A549 (cell line): ENCODE measurements around the gene PXYLP1. TPM values are rescaled to one million over a fixed set of nuclear protein-coding genes. Genes with fewer than 3 reads are reported as not detected.

Experiments
- ATAC-seq, 2 experiments: fragments of 200-7000 bp in 1 of 2; fragments of >200 bp in 1 of 2; cut with Nextera tagmentation in 1 of 2; cut with Tn5 transposase in 1 of 2; 3 replicates each; pipeline versions ENCODE4 v1.8.0 to v1.9.1; 2018 to 2020; ENCODE audit warnings: mild to moderate bottlenecking in 1 of 2, moderate library complexity in 1 of 2
- CTCF ChIA-PET: fragments of 300-600 bp; sonication (Branson Sonifier 250); formaldehyde crosslinking; extraction: SDS; loops from one replicate; lab custom pipeline; 2021; ENCODE audit warnings: antibody characterized with exemption, inconsistent platforms; lab: Yijun Ruan, JAX
- POLR2A ChIA-PET: fragments of 350-600 bp; formaldehyde crosslinking; extraction: SDS; loops from one replicate; lab custom pipeline; 2021; ENCODE audit warnings: antibody characterized with exemption, inconsistent platforms; lab: Yijun Ruan, JAX
- DNase-seq, 2 experiments: peaks; one replicate each; pipeline versions ENCODE4 v3.0.0 to v3.0.0-alpha.2; 2011 to 2016; ENCODE audit warnings: low read depth in 1 of 2, low spot score in 1 of 2
- FAIRE-seq: peaks from 2 replicates; lab custom pipeline; 2011; peaks lifted over from hg19 to GRCh38; lab: Jason Lieb, UNC
- H3K27ac ChIP-seq, 2 experiments: fragments of >200 bp; sonication (Bioruptor Twin); formaldehyde crosslinking; 3 replicates each; pipeline ENCODE4 v1.5.1; 2016 to 2017
- H3K4me1 ChIP-seq: fragments of >200 bp; sonication (Bioruptor Twin); formaldehyde crosslinking; 3 replicates; pipeline ENCODE4 v1.6.1; 2016
- H3K4me2 ChIP-seq: fragments of >200 bp; sonication (Bioruptor Twin); formaldehyde crosslinking; 3 replicates; pipeline ENCODE4 v1.6.1; 2016
- H3K4me3 ChIP-seq: fragments of >200 bp; sonication (Bioruptor Twin); formaldehyde crosslinking; 3 replicates; pipeline ENCODE4 v1.5.1; 2016
- H3K9me3 ChIP-seq: fragments of >200 bp; sonication (Bioruptor Twin); formaldehyde crosslinking; 3 replicates; pipeline ENCODE4 v1.6.1; 2016
- CEBPB ChIP-seq, 2 experiments: fragments of >200 bp in 1 of 2; sonication (Bioruptor Twin) in 1 of 2; formaldehyde crosslinking in 1 of 2; IDR thresholded peaks; 2 replicates each; pipeline ENCODE4 v1.6.1; 2012 to 2016
- EHF ChIP-seq: fragments of 250-450 bp; sonication (Bioruptor Pico); IDR thresholded peaks from 2 replicates; pipeline ENCODE4 v1.5.0; 2020; ENCODE audit warnings: mild to moderate bottlenecking
- EHMT2 ChIP-seq: fragments of 200-600 bp; sonication (generic); IDR thresholded peaks from 2 replicates; pipeline ENCODE4 v1.6.1; 2016; ENCODE audit warnings: antibody characterized with exemption, low read depth, mild to moderate bottlenecking, moderate library complexity
- ELK1 ChIP-seq: fragments of 150-350 bp; IDR thresholded peaks from 2 replicates; pipeline ENCODE4 v1.6.1; 2014; ENCODE audit warnings: low read depth, mild to moderate bottlenecking, low read length
- FOSB ChIP-seq: fragments of 250-450 bp; sonication (Bioruptor Pico); IDR thresholded peaks from 2 replicates; pipeline ENCODE4 v1.5.0; 2020; ENCODE audit warnings: mild to moderate bottlenecking, moderate library complexity
- FOSL2 ChIP-seq, 2 experiments: fragments of 450-650 bp in 1 of 2; fragments of >200 bp in 1 of 2; sonication (Bioruptor Twin) in 1 of 2; formaldehyde crosslinking; IDR thresholded peaks; 2 replicates each; pipeline versions ENCODE4 v1.5.0 to v1.6.1; 2016 to 2020; ENCODE audit warnings: mild to moderate bottlenecking in 1 of 2, moderate library complexity in 1 of 2
- HDAC2 ChIP-seq: fragments of 200-600 bp; sonication (generic); IDR thresholded peaks from 2 replicates; pipeline ENCODE4 v1.6.1; 2016
- HES2 ChIP-seq: fragments of >200 bp; sonication (Bioruptor Twin); formaldehyde crosslinking; IDR thresholded peaks from 2 replicates; pipeline ENCODE4 v1.6.1; 2016
- HEYL ChIP-seq: fragments of 250-450 bp; sonication (Bioruptor Pico); IDR thresholded peaks from 2 replicates; pipeline ENCODE4 v1.8.0; 2021; ENCODE audit warnings: mild to moderate bottlenecking, moderate library complexity
- HOXA7 ChIP-seq: fragments of 250-450 bp; sonication (Bioruptor Pico); IDR thresholded peaks from 2 replicates; pipeline ENCODE4 v1.5.0; 2020; ENCODE audit warnings: mild to moderate bottlenecking, moderate library complexity
- HOXB13 ChIP-seq: fragments of 250-450 bp; sonication (Bioruptor Pico); IDR thresholded peaks from 2 replicates; pipeline ENCODE4 v1.5.0; 2020; ENCODE audit warnings: low read depth, mild to moderate bottlenecking, moderate library complexity
- JUN ChIP-seq, 2 experiments: fragments of >200 bp; sonication (Bioruptor Twin); formaldehyde crosslinking; IDR thresholded peaks; 2 replicates in 1 of 2; 3 replicates in 1 of 2; pipeline ENCODE4 v1.6.1; 2016 to 2017
- JUNB ChIP-seq: fragments of >200 bp; sonication (Bioruptor Twin); formaldehyde crosslinking; IDR thresholded peaks from 2 replicates; pipeline ENCODE4 v1.6.1; 2016
- MAFK ChIP-seq: fragments of 450-650 bp; IDR thresholded peaks from 2 replicates; pipeline ENCODE4 v1.6.1; 2014; ENCODE audit not compliant: partially characterized antibody
- MAZ ChIP-seq: fragments of 150-350 bp; IDR thresholded peaks from 2 replicates; pipeline ENCODE4 v1.6.1; 2014; ENCODE audit warnings: antibody characterized with exemption, low read depth, low read length, borderline replicate concordance
- MYC ChIP-seq: IDR thresholded peaks from 2 replicates; pipeline ENCODE4 v1.6.1; 2012; ENCODE audit warnings: mild to moderate bottlenecking, inconsistent platforms, low read length, improper control_type of control experiment, borderline replicate concordance
- NPAS2 ChIP-seq: fragments of 250-450 bp; sonication (Bioruptor Pico); IDR thresholded peaks from 2 replicates; pipeline ENCODE4 v1.8.0; 2022; ENCODE audit warnings: mild to moderate bottlenecking, moderate library complexity, borderline replicate concordance
- POLR2A ChIP-seq: IDR thresholded peaks from 2 replicates; pipeline ENCODE4 v1.6.1; 2012; ENCODE audit warnings: mild to moderate bottlenecking, low read length
- POLR2AphosphoS2 ChIP-seq: conservative IDR thresholded peaks from 2 replicates; pipeline ENCODE4 v1.6.1; 2012; ENCODE audit warnings: low read length, improper control_type of control experiment, inconsistent platforms
- RARB ChIP-seq: fragments of 250-450 bp; sonication (Bioruptor Pico); IDR thresholded peaks from 2 replicates; pipeline ENCODE4 v1.8.0; 2021; ENCODE audit warnings: mild to moderate bottlenecking, moderate library complexity
- RCOR1 ChIP-seq: fragments of 150-350 bp; IDR thresholded peaks from 2 replicates; pipeline ENCODE4 v1.6.1; 2014; ENCODE audit warnings: antibody characterized with exemption, low read length, low read depth
- REST ChIP-seq: fragments of 200-600 bp; sonication (generic); IDR thresholded peaks from 2 replicates; pipeline ENCODE4 v1.6.1; 2016; ENCODE audit warnings: antibody characterized with exemption, mild to moderate bottlenecking, moderate library complexity
- SMC3 ChIP-seq: fragments of >200 bp; sonication (Bioruptor Twin); formaldehyde crosslinking; IDR thresholded peaks from 3 replicates; pipeline ENCODE4 v1.6.1; 2018; ENCODE audit warnings: inconsistent platforms
- SREBF2 ChIP-seq: fragments of 450-650 bp; IDR thresholded peaks from 2 replicates; pipeline ENCODE4 v1.6.1; 2014; ENCODE audit warnings: mild to moderate bottlenecking, moderate library complexity
- TFCP2L1 ChIP-seq: fragments of 250-450 bp; sonication (Bioruptor Pico); IDR thresholded peaks from 2 replicates; pipeline ENCODE4 v1.5.0; 2021; ENCODE audit warnings: mild to moderate bottlenecking
- USF2 ChIP-seq: fragments of 450-650 bp; IDR thresholded peaks from 2 replicates; pipeline ENCODE4 v1.6.1; 2014; ENCODE audit warnings: antibody characterized with exemption
- ZFP36 ChIP-seq: fragments of 450-650 bp; IDR thresholded peaks from 2 replicates; pipeline ENCODE4 v1.6.1; 2014; ENCODE audit warnings: borderline replicate concordance; ENCODE audit not compliant: partially characterized antibody
- ZNF302 ChIP-seq: fragments of 250-450 bp; sonication (Bioruptor Pico); IDR thresholded peaks from 2 replicates; pipeline ENCODE4 v1.9.0; 2021; ENCODE audit warnings: inconsistent platforms, mild to moderate bottlenecking, moderate library complexity
- WGBS: methylation state at CpG from one replicate; pipeline ENCODE4 v1.1.6; 2017; ENCODE audit errors: missing lambda C conversion rate; 5-methylcytosine and 5-hydroxymethylcytosine counted together
- polyA plus RNA-seq, 4 experiments: library from polyadenylated mRNA; depleted of rRNA in 3 of 4; stranded (reverse); fragments of >200 nt; fragmentation: RNase III in 1 of 4; extraction: RNeasy Plus Mini Kit Qiagen cat#74134 plus additional on column Dnase treatment in 1 of 4; gene quantifications; 2 replicates in 3 of 4; 3 replicates in 1 of 4; pipeline ENCODE4 v1.2.3, GENCODE V29; 2011 to 2017

PXYLP1 gene
- polyA plus RNA-seq, 2 of the 4 experiments (the other 2 are of a cell fraction): 8.0 to 11.7 TPM

GRCh38 chr3:141273700-141274410, 42.2 kb downstream of the PXYLP1 start:
- Histone ChIP-seq H3K4me2 (no peak overlapping the region), H3K27ac (no peak overlapping the region; a peak in 1 of 6 replicates), H3K9me3 (no peaks in the 10 kb centered on the region), H3K4me3 (no peak overlapping the region), H3K4me1 (peaks cover 17% of the 10 kb centered on the region)
- CTCF ChIA-PET: interaction anchor here (0.9 to 2.2 kb wide), 4 partner anchors 22 to 465 kb away, joined by 3 to 9 read pairs (median 4); partner anchors contain the start of genes PXYLP1 and RNF7
- DNase-seq (no peak), ATAC-seq (no peak), FAIRE-seq (no peak)
- TF ChIP-seq HES2 (no peak), RARB (no peak), HEYL (no peak), JUN (IDR thresholded peaks at IDR 0.05) (no peak), ZNF302 (CRISPR knock-in tag) (no peak), TFCP2L1 (CRISPR knock-in tag) (no peak), JUNB (no peak), MAFK (no peak), NPAS2 (CRISPR knock-in tag) (no peak), CEBPB (IDR thresholded peaks at IDR 0.05) (no peak), ELK1 (no peak)
- 84% methylated on average over 15 of the region's 15 CpGs for WGBS
- POLR2A ChIA-PET: no interaction called here

GRCh38 chr3:141274411-141275031, 42.9 kb downstream of the PXYLP1 start:
- CTCF ChIA-PET: interaction anchor here (0.9 to 2.2 kb wide), 4 partner anchors 22 to 464 kb away, joined by 3 to 9 read pairs (median 4); partner anchors contain the start of genes PXYLP1 and RNF7
- H3K4me2 ChIP-seq: no peak overlapping the region
- peaks cover 17% of the 10 kb centered on the region for H3K4me1 ChIP-seq
- WGBS: 90% methylated on average over 10 of the region's 10 CpGs
- no peaks in the 10 kb centered on the region for H3K9me3 ChIP-seq
- POLR2A ChIA-PET: no interaction called here
- H3K4me3 ChIP-seq: no peak overlapping the region
- ATAC-seq: no peak
- no peak for TF ChIP-seq FOSB
- no peak for TF ChIP-seq EHF (CRISPR knock-in tag)
- peak; percentile 42 for TF ChIP-seq ZFP36
- no peak for TF ChIP-seq FOSL2 (IDR thresholded peaks at IDR 0.05)
- TF ChIP-seq FOSL2 (CRISPR knock-in tag; IDR thresholded peaks at IDR 0.05): no peak
- no peak for TF ChIP-seq RCOR1
- no peak for TF ChIP-seq POLR2AphosphoS2
- no peak for TF ChIP-seq SMC3
- TF ChIP-seq RARB: no peak
- no peak for FAIRE-seq
- H3K27ac ChIP-seq: no peak overlapping the region; a peak in 1 of 6 replicates
- no peak for DNase-seq

- WGBS: 90% methylated on average over 1 of the region's 1 CpG
- FAIRE-seq (no peak), DNase-seq (no peak), ATAC-seq (no peak)
- Histone ChIP-seq H3K4me2 (no peak overlapping the region), H3K27ac (peak overlapping the region in 1 of 2 experiments; percentile 50; a peak in 1 of 6 replicates), H3K9me3 (no peaks in the 10 kb centered on the region), H3K4me3 (no peak overlapping the region), H3K4me1 (peaks cover 17% of the 10 kb centered on the region)
- TF ChIP-seq HDAC2: no peak
- no peak for TF ChIP-seq USF2
- TF ChIP-seq EHMT2: no peak
- no peak for TF ChIP-seq SREBF2
- TF ChIP-seq JUN (IDR thresholded peaks at IDR 0.05): no peak
- no peak for TF ChIP-seq NPAS2 (CRISPR knock-in tag)
- TF ChIP-seq HOXA7 (CRISPR knock-in tag): no peak
- TF ChIP-seq ZNF302 (CRISPR knock-in tag): no peak
- no peak for TF ChIP-seq REST
- no peak for TF ChIP-seq MAZ
- TF ChIP-seq POLR2A: no peak
- TF ChIP-seq HOXB13 (CRISPR knock-in tag): no peak
- no peak for TF ChIP-seq MYC
- ChIA-PET POLR2A (no interaction called here), CTCF (interaction anchor here (1.3 to 2.2 kb wide), 2 partner anchors 27 to 43 kb away, joined by 3 to 9 read pairs; partner anchors contain the start of gene PXYLP1)
Observed at GRCh38 chr3:141275032-141275422, 43.4 kb downstream of the PXYLP1 start.
